Spleen (tissue), 7 donors: ENCODE results near the gene MYL3.

Experiments
- POLR2A ChIP-seq, 3 donors: fragments of 450-650 bp; IDR thresholded peaks; one replicate each; pipeline ENCODE4 v1.5.1; 2017; ENCODE audit warnings: antibody characterized with exemption in 3 of 3, mild to moderate bottlenecking in 1 of 3
- TF ChIP-seq, protein P1 (sequence below), 11 experiments: fragments of 200-600 bp in 7 of 11; fragments of 450-650 bp in 4 of 11; sonication (generic) in 4 of 11; IDR thresholded peaks in 8 of 11; conservative IDR thresholded peaks in 3 of 11; 1 replicate in 7 of 11; 2 replicates in 4 of 11; pipeline versions ENCODE4 v1.4.0 to v1.8.0; 2016 to 2021; ENCODE audit warnings: antibody characterized with exemption in 11 of 11, inconsistent platforms in 4 of 11, mild to moderate bottlenecking in 1 of 11
- donor health status: DM: no; HTN: no; CAD: no; lungs with moderate emphysema.
- donor health status: DM: no; HTN: no; CAD: no.
- donor health status: DM: no; HTN: no; CAD: no.

- TF ChIP-seq, protein P1, sequence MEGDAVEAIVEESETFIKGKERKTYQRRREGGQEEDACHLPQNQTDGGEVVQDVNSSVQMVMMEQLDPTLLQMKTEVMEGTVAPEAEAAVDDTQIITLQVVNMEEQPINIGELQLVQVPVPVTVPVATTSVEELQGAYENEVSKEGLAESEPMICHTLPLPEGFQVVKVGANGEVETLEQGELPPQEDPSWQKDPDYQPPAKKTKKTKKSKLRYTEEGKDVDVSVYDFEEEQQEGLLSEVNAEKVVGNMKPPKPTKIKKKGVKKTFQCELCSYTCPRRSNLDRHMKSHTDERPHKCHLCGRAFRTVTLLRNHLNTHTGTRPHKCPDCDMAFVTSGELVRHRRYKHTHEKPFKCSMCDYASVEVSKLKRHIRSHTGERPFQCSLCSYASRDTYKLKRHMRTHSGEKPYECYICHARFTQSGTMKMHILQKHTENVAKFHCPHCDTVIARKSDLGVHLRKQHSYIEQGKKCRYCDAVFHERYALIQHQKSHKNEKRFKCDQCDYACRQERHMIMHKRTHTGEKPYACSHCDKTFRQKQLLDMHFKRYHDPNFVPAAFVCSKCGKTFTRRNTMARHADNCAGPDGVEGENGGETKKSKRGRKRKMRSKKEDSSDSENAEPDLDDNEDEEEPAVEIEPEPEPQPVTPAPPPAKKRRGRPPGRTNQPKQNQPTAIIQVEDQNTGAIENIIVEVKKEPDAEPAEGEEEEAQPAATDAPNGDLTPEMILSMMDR (IDR thresholded peaks at IDR 0.05 in 8 of 11, conservative IDR thresholded peaks at IDR 0.05 in 3 of 11) = no peak
- no peak for TF ChIP-seq POLR2A (IDR thresholded peaks at IDR 0.05)
These were observed 20.0 kb upstream of the MYL3 start for GRCh38 chr3:46883054-46883829.
